Upper lobe of right lung (tissue), 1 donor: ENCODE data around the gene WDR47. TPM values are rescaled to one million over a fixed set of nuclear protein-coding genes. Genes with fewer than 3 reads are reported as not detected.

Experiments
- ATAC-seq: fragments of 200-7000 bp; cut with Tn5 transposase; one replicate; pipeline ENCODE4 v1.9.1; 2020; ENCODE audit warnings: mild to moderate bottlenecking, moderate library complexity
- DNase-seq: peaks from one replicate; pipeline ENCODE4 v3.0.0-alpha.2; 2020
- H3K27ac ChIP-seq: fragments of 200-600 bp; one replicate; pipeline ENCODE4 v1.8.0; 2022
- H3K27me3 ChIP-seq: fragments of 200-600 bp; one replicate; pipeline ENCODE4 v1.8.0; 2022; ENCODE audit warnings: mild to moderate bottlenecking
- H3K36me3 ChIP-seq: fragments of 200-600 bp; one replicate; pipeline ENCODE4 v1.8.0; 2022
- H3K4me1 ChIP-seq: fragments of 200-600 bp; one replicate; pipeline ENCODE4 v1.8.0; 2022
- H3K4me3 ChIP-seq: fragments of 200-600 bp; one replicate; pipeline ENCODE4 v1.8.0; 2022; ENCODE audit warnings: mild to moderate bottlenecking
- H3K9me3 ChIP-seq: fragments of 200-600 bp; one replicate; pipeline ENCODE4 v1.8.0; 2022
- intact Hi-C: fragments of 100-400 bp; cut with DNase I; formaldehyde crosslinking; loops from one replicate; pipeline ENCODE4 v1.11.0; 2022
- total RNA-seq: library from RNA; stranded (reverse); fragmentation: NEBNext Ultra II Directional; extraction: Animal tissue kit (Norgen Biotek cat#: 25700); gene quantifications from one replicate; pipeline ENCODE4 v1.2.1, GENCODE V29; 2021
- TF ChIP-seq, protein P1 (sequence below): fragments of 200-600 bp; IDR thresholded peaks from one replicate; pipeline ENCODE4 v1.8.0; 2022; ENCODE audit warnings: antibody characterized with exemption
- donor health status: DM: no; HTN: yes; CAD: no; lungs with severe emphysema.

WDR47 gene
- total RNA-seq, 1 donor from 2014 or later: 14.7 TPM

DNA sequence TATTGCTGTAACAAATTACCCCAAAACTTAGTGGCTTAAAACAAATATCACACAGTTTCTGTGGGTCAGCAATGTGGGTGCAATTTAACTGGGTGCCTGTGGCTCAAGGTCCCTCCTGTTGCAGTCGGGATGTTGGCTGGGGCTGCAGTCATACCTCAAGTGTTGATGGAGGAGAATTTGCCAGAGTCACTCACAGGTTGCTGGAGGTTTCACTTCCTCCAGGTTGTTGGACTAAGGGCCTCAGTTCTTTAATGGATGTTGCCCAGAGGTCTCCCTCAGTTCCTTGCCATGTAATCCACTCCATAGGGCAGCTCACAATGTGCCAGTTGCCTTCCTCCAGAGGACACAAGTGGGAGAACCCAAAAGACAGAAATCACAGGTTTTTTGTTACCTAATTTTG is 36.4 kb upstream of the WDR47 start:
- Histone ChIP-seq H3K4me3 (no peak overlapping the region), H3K4me1 (peaks cover 8% of the 10 kb centered on the region), H3K9me3 (no peaks in the 10 kb centered on the region), H3K27ac (no peak overlapping the region), H3K27me3 (no peaks in the 10 kb centered on the region), H3K36me3 (no peaks in the 10 kb centered on the region)
- ATAC-seq: no peak
- TF ChIP-seq, protein P1, sequence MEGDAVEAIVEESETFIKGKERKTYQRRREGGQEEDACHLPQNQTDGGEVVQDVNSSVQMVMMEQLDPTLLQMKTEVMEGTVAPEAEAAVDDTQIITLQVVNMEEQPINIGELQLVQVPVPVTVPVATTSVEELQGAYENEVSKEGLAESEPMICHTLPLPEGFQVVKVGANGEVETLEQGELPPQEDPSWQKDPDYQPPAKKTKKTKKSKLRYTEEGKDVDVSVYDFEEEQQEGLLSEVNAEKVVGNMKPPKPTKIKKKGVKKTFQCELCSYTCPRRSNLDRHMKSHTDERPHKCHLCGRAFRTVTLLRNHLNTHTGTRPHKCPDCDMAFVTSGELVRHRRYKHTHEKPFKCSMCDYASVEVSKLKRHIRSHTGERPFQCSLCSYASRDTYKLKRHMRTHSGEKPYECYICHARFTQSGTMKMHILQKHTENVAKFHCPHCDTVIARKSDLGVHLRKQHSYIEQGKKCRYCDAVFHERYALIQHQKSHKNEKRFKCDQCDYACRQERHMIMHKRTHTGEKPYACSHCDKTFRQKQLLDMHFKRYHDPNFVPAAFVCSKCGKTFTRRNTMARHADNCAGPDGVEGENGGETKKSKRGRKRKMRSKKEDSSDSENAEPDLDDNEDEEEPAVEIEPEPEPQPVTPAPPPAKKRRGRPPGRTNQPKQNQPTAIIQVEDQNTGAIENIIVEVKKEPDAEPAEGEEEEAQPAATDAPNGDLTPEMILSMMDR: no peak
- DNase-seq: no peak
- intact Hi-C loops: no loop called here

DNA sequence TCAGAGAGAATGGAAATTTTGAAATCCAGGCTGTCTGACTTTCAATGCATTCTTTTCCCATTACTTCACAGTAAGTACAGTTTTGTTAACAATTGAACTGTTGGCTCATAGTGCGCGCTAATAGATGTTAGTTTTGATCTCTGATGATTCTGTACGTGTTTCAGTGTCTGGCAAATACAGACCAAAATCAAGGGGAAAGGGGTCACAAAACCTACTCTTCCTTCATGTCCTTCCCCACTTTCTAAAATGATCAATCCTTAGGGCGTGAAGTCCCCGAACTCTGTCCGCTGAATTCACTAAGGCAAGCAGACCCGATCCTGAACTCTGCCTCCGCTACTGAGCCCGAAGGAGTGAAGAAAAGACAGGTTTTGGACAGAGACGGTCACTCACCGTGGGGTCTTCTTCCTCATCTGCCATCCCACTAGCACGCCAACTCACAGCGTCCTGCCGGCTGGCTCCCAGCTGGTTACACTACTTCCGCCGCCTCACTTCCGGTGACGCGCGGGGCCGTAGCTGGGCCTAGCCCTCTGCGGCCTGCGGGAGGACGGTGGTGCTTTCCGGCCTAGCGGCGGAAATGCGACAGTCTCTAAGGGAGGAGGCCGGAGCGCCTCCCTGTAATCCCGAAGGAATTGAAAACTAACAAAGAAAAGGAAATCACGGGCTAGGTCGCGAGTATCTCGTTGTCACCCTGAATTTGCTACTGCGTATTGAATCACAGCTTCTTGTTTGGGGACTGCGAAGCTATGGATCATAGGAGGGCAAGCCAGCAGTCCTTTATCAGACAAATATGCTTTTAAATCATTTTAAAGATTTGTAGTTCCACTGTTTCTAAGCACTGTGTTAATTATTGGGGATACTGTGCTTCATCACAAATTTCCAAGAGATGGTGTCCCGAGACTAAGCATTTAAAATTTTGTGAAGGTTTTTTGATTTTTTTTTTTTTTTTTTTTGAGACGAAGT is 33.9 kb upstream of the WDR47 start, which contains the start of gene TAF13:
Gene TAF13, minus strand, starts transcription at position 473 of the 960 bp plus-strand sequence. Its CDS starts 56 bp downstream, at position 417.
- Histone ChIP-seq H3K27me3 (no peaks in the 10 kb centered on the region), H3K4me3 (peak within 1 kb of the TSS; percentile 71), H3K9me3 (no peaks in the 10 kb centered on the region), H3K36me3 (peaks cover 9% of the 10 kb centered on the region), H3K4me1 (peaks cover 8% of the 10 kb centered on the region), H3K27ac (peak within 1 kb of the TSS; percentile 92)
- ATAC-seq (peak; percentile 100), DNase-seq (peak; percentile 98)
- intact Hi-C loops: no loop called here
- TF ChIP-seq, protein P1: peak; percentile 14

DNA sequence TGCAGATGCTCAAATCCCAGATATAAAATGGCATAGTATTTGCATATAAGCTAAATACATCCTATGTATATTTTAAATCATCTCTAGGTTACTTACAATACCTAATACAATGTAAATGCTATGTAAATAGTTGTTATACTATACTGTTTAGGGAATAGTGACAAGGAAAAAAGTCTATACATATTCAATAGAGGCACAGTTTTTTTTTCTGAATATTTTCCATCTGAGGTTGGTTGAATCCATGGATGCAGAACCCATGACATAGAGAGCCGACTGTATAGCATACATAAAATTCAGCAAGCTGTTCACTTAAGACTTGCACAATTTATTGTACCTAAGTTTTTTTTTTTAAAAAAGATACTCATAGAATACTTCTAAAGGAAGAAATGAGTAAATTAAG is 27.4 kb upstream of the WDR47 start:
- intact Hi-C loops: no loop called here
- peaks cover 55% of the 10 kb centered on the region for H3K36me3 ChIP-seq
- TF ChIP-seq, protein P1: no peak
- no peak overlapping the region for H3K4me3 ChIP-seq
- DNase-seq: no peak
- no peaks in the 10 kb centered on the region for H3K27me3 ChIP-seq
- no peak for ATAC-seq
- H3K27ac ChIP-seq: no peak overlapping the region
- no peaks in the 10 kb centered on the region for H3K9me3 ChIP-seq
- peaks cover under 1% of the 10 kb centered on the region for H3K4me1 ChIP-seq

DNA sequence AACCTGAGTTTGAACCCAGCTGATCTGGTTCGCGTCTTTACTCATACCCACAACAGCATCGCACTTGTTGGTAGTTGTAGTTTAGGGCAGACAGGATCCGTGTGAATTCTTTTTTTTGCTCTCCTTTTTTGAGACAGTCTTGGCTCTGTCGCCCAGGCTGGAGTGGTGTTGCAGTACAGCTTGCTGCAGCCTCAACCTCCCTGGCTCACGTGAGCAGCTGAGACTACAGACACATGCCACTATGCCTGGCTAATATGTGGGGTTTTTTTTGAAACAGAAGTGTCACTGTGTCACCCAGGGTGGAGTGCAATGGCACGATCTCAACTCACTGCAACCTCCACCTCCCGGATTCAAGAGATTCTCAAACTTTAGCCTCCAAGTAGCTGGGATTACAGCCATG is 26.0 kb upstream of the WDR47 start:
- H3K27ac ChIP-seq: no peak overlapping the region
- TF ChIP-seq, protein P1: no peak
- no peaks in the 10 kb centered on the region for H3K9me3 ChIP-seq
- no peaks in the 10 kb centered on the region for H3K4me1 ChIP-seq
- H3K4me3 ChIP-seq: no peak overlapping the region
- intact Hi-C loops: no loop called here
- H3K36me3 ChIP-seq: peaks cover 62% of the 10 kb centered on the region
- H3K27me3 ChIP-seq: no peaks in the 10 kb centered on the region
- no peak for ATAC-seq
- no peak for DNase-seq

DNA sequence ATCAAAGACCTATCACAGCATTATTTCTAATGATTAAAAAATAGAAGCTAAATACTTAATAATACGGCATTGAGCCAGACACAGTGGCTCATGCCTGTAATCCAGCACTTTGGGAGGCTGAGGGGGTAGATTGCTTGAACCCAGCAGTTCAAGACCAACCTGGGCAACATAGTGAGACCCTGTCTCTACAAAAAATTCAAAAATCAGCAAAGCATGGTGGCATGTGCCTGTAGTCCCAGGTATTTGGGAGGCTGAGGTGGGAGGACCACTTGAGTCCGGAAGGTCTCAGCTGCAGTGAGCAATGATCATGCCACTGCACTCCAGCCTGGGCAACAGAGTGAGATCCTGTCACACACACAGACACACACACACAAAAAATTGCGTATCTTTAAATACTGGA is 23.2 kb upstream of the WDR47 start:
- DNase-seq (no peak), ATAC-seq (no peak)
- H3K36me3 ChIP-seq: peaks cover 63% of the 10 kb centered on the region
- no peaks in the 10 kb centered on the region for H3K4me1 ChIP-seq
- no peaks in the 10 kb centered on the region for H3K27me3 ChIP-seq
- no peaks in the 10 kb centered on the region for H3K9me3 ChIP-seq
- intact Hi-C loops: no loop called here
- TF ChIP-seq, protein P1: no peak
- H3K4me3 ChIP-seq: no peak overlapping the region
- no peak overlapping the region for H3K27ac ChIP-seq
